HCT116 (cell line): ENCODE results near the gene GNMT. TPM values are rescaled to one million over a fixed set of nuclear protein-coding genes. Genes with fewer than 3 reads are reported as not detected.

Source experiments
- ATAC-seq: fragments of 200-7000 bp; cut with Tn5 transposase; 2 replicates; pipeline ENCODE4 v1.9.1; 2020; ENCODE audit warnings: mild to moderate bottlenecking, moderate library complexity
- BruUV-seq: library from RNA; stranded (reverse); fragments of 400-500 nt; replicated peaks from 2 replicates; lab custom pipeline; 2021; lab: Mats Ljungman, UMichigan
- CTCF ChIA-PET: fragments of 300-600 bp; sonication (Branson Sonifier 250); formaldehyde crosslinking; loops from one replicate; lab custom pipeline; 2021; ENCODE audit warnings: antibody characterized with exemption; lab: Charles Lee
- POLR2A ChIA-PET: fragments of 300-600, 350-600 bp; sonication (Branson Sonifier 250); formaldehyde crosslinking; loops from one replicate; lab custom pipeline; 2021; ENCODE audit warnings: antibody characterized with exemption; lab: Charles Lee
- RAD21 ChIA-PET, 2 experiments: fragments of 300-600 bp; sonication (Branson Sonifier 250); formaldehyde crosslinking; loops; one replicate each; lab custom pipeline; 2023; ENCODE audit warnings: low total read pairs in 2 of 2; ENCODE audit not compliant: uncharacterized antibody in 2 of 2, unreplicated experiment in 2 of 2, low non-redundant PET in 1 of 2; lab: Charles Lee
- DNase-seq: peaks from one replicate; pipeline ENCODE4 v3.0.0-alpha.2; 2010; ENCODE audit warnings: low read depth, low spot score
- H2AFZ ChIP-seq: fragments of 200-600 bp; shearing (Covaris generic), sonication (generic); 2 replicates; pipeline ENCODE4 v1.6.1; 2017; ENCODE audit warnings: low read depth, mixed run types, mixed read lengths, antibody characterized with exemption, low read length; ENCODE audit not compliant: poor library complexity, severe bottlenecking
- H3K27ac ChIP-seq: 2 replicates; pipeline ENCODE4 v1.5.1; 2012; ENCODE audit warnings: low read depth, low read length
- H3K27me3 ChIP-seq: fragments of 200-600 bp; sonication (generic); 2 replicates; pipeline ENCODE4 v1.6.1; 2016; ENCODE audit warnings: mixed run types, low read length, mixed read lengths; ENCODE audit not compliant: insufficient read depth
- H3K36me3 ChIP-seq, 2 experiments: fragments of 200-500 bp in 1 of 2; fragments of 200-600 bp in 1 of 2; sonication (Bioruptor generic) in 1 of 2; sonication (generic) in 1 of 2; 2 replicates each; pipeline versions ENCODE4 v1.5.1 to v1.6.1; 2014 to 2016; ENCODE audit warnings: low read length in 2 of 2, inconsistent platforms in 1 of 2, mixed read lengths in 1 of 2, mixed run types in 1 of 2; ENCODE audit not compliant: insufficient read depth in 2 of 2, control insufficient read depth in 1 of 2
- H3K4me1 ChIP-seq, 2 experiments: fragments of 200-600 bp in 1 of 2; sonication (generic) in 1 of 2; 2 replicates each; pipeline versions ENCODE4 v1.5.1 to v1.6.1; 2012 to 2017; ENCODE audit warnings: low read length in 2 of 2, inconsistent platforms in 1 of 2, mild to moderate bottlenecking in 1 of 2, mixed read lengths in 1 of 2, mixed run types in 1 of 2, moderate library complexity in 1 of 2; ENCODE audit not compliant: insufficient read depth in 2 of 2, control insufficient read depth in 1 of 2
- H3K4me2 ChIP-seq: fragments of 200-600 bp; sonication (generic); 2 replicates; pipeline ENCODE4 v1.6.1; 2017; ENCODE audit warnings: mixed run types, low read length, mixed read lengths
- H3K4me3 ChIP-seq, 2 experiments: fragments of 200-600 bp in 1 of 2; sonication (generic) in 1 of 2; replicated peaks in 1 of 2; 2 replicates each; pipeline ENCODE4 v1.5.1; 2011 to 2016; ENCODE audit warnings: low read length in 2 of 2, control low read depth in 1 of 2, low read depth in 1 of 2, mild to moderate bottlenecking in 1 of 2, mixed read lengths in 1 of 2, mixed run types in 1 of 2
- H3K79me2 ChIP-seq: fragments of 200-600 bp; sonication (generic); 2 replicates; pipeline ENCODE4 v1.6.1; 2017; ENCODE audit warnings: mild to moderate bottlenecking, mixed run types, low read length, moderate library complexity, mixed read lengths; ENCODE audit not compliant: insufficient read depth
- H3K9ac ChIP-seq: fragments of 200-600 bp; sonication (generic); 2 replicates; pipeline ENCODE4 v1.6.1; 2016; ENCODE audit warnings: low read length, mixed read lengths
- H3K9me2 ChIP-seq: fragments of 200-600 bp; sonication (generic), shearing (Covaris generic); 2 replicates; pipeline ENCODE4 v1.6.1; 2017; ENCODE audit warnings: mixed run types, mild to moderate bottlenecking, moderate library complexity; ENCODE audit not compliant: insufficient read depth
- H3K9me3 ChIP-seq, 2 experiments: fragments of 200-500 bp in 1 of 2; fragments of 200-600 bp in 1 of 2; sonication (Bioruptor generic) in 1 of 2; sonication (generic) in 1 of 2; 2 replicates each; pipeline ENCODE4 v1.6.1; 2014 to 2017; ENCODE audit warnings: low read length in 2 of 2, mixed read lengths in 2 of 2, inconsistent platforms in 1 of 2, low read depth in 1 of 2, mild to moderate bottlenecking in 1 of 2, mixed run types in 1 of 2, moderate library complexity in 1 of 2; ENCODE audit not compliant: control insufficient read depth in 1 of 2, insufficient read depth in 1 of 2
- H4K20me1 ChIP-seq: fragments of 200-600 bp; sonication (generic), shearing (Covaris generic); 2 replicates; pipeline ENCODE4 v1.6.1; 2017; ENCODE audit warnings: mixed run types, mild to moderate bottlenecking, moderate library complexity; ENCODE audit not compliant: insufficient read depth
- CBX3 ChIP-seq: IDR thresholded peaks from 2 replicates; pipeline ENCODE4 v1.6.1; 2012; ENCODE audit warnings: low read depth
- JUND ChIP-seq: IDR thresholded peaks from 2 replicates; pipeline ENCODE4 v1.6.1; 2012
- RAD21 ChIP-seq: IDR thresholded peaks from 2 replicates; pipeline ENCODE4 v1.6.1; 2012; ENCODE audit warnings: low read depth, mild to moderate bottlenecking
- TCF7L2 ChIP-seq: IDR thresholded peaks from 2 replicates; pipeline ENCODE4 v1.7.0; 2011; ENCODE audit warnings: borderline replicate concordance, inconsistent platforms; ENCODE audit not compliant: insufficient read depth, insufficient read length; ENCODE audit errors: extremely low read depth
- ZFX ChIP-seq: fragments of 450-650 bp; IDR thresholded peaks from 2 replicates; pipeline ENCODE4 v1.6.1; 2017
- intact Hi-C: fragments of 100-400 bp; cut with micrococcal nuclease; formaldehyde crosslinking; loops from 2 replicates; pipeline ENCODE4 v1.10.0; 2022
- total RNA-seq: library from RNA; stranded (reverse); gene quantifications from one replicate; pipeline ENCODE4 v1.2.1, GENCODE V29; 2021; ENCODE audit not compliant: unreplicated experiment
- TF ChIP-seq, protein P1 (sequence below): IDR thresholded peaks from 2 replicates; pipeline ENCODE4 v1.6.1; 2012; ENCODE audit warnings: low read depth
- TF ChIP-seq, protein P2 (sequence below): IDR thresholded peaks from 2 replicates; pipeline ENCODE4 v1.6.1; 2012

GNMT gene
- total RNA-seq, 1 experiment from 2014 or later = 0.57 TPM

DNA sequence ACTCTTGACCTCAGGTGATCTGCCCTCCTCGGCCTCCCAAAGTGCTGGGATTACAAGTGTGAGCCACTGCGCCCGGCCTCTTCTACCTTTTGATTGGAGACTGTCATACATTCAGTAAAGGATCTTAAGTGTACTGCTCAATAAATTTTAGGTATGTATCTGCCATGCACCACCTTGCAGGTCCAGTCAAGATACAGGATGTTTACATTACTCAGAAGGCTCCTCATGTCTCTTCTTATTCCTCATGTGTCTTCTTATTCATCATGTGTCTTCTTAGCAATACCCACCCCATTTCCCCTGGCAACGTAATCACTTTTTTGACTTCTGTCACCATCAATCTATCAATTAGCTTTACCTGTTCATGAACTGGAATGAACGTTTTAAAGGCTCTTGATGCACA, 45.3 kb downstream of the GNMT start:
- CTCF ChIA-PET = interaction anchor here (1.2 kb wide), 2 partner anchors 9 to 138 kb away, joined by 3 to 5 read pairs; no protein-coding TSS in a partner anchor
- Histone ChIP-seq H3K9me3 (no peaks in the 10 kb centered on the region), H3K4me1 (no peaks in the 10 kb centered on the region), H3K4me2 (no peak overlapping the region), H2AFZ (no peak overlapping the region), H3K27ac (no peak overlapping the region), H3K9me2 (no peaks in the 10 kb centered on the region), H3K79me2 (0 out of 2 replicates have a peak, but pooled peaks cover 2% of the 10 kb centered on the region), H3K27me3 (no peaks in the 10 kb centered on the region), H3K36me3 (peaks cover 27 to 29% of the 10 kb centered on the region in 2 experiments; a peak in 3 of 4 replicates), H3K9ac (no peak overlapping the region), H3K4me3 (no peak overlapping the region), H4K20me1 (no peaks in the 10 kb centered on the region)
- POLR2A ChIA-PET = interaction anchor here (1.2 kb wide), 1 partner anchor 22 kb away, joined by 3 read pairs; the partner anchor contains the start of gene PPP2R5D
- RAD21 ChIA-PET = no interaction called here
- no peak for DNase-seq
- no TSS peak for BruUV-seq
- intact Hi-C loops = no loop called here
- TF ChIP-seq, protein P1, sequence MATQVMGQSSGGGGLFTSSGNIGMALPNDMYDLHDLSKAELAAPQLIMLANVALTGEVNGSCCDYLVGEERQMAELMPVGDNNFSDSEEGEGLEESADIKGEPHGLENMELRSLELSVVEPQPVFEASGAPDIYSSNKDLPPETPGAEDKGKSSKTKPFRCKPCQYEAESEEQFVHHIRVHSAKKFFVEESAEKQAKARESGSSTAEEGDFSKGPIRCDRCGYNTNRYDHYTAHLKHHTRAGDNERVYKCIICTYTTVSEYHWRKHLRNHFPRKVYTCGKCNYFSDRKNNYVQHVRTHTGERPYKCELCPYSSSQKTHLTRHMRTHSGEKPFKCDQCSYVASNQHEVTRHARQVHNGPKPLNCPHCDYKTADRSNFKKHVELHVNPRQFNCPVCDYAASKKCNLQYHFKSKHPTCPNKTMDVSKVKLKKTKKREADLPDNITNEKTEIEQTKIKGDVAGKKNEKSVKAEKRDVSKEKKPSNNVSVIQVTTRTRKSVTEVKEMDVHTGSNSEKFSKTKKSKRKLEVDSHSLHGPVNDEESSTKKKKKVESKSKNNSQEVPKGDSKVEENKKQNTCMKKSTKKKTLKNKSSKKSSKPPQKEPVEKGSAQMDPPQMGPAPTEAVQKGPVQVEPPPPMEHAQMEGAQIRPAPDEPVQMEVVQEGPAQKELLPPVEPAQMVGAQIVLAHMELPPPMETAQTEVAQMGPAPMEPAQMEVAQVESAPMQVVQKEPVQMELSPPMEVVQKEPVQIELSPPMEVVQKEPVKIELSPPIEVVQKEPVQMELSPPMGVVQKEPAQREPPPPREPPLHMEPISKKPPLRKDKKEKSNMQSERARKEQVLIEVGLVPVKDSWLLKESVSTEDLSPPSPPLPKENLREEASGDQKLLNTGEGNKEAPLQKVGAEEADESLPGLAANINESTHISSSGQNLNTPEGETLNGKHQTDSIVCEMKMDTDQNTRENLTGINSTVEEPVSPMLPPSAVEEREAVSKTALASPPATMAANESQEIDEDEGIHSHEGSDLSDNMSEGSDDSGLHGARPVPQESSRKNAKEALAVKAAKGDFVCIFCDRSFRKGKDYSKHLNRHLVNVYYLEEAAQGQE = no peak
- TF ChIP-seq RAD21 (no peak), CBX3 (no peak), JUND (no peak), ZFX (no peak), TCF7L2 (no peak)
- TF ChIP-seq, protein P2, sequence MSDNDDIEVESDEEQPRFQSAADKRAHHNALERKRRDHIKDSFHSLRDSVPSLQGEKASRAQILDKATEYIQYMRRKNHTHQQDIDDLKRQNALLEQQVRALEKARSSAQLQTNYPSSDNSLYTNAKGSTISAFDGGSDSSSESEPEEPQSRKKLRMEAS = no peak
- no peak for ATAC-seq
